ENCODE measurements around the gene BOC.

Gene BOC

DNA sequence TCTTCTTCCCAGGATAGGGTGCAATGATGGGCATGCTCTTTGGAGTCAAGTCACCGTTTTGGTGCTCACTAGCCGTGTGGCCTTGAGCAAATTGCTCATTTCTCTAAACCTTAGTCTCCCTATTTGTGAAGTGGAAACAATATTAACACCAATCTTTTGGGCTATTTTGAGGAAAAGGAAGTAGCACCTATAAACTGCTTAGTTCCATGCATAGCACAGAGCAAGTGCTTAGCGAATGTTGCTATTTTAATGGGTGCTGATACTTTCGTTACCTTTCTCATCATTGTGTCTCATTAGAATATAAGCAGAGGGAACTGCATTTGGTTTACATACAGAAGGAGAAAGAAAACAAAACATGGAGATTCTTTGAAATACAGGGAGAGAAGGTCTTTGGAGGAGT, 66.1 kb downstream of the BOC start:
- no peak for TF ChIP-seq CTCF (IDR thresholded peaks at IDR 0.05; ENCODE audit: extremely low read depth, insufficient read depth, missing control alignments)
- in situ Hi-C loops (cut with MboI; ENCODE audit: low pct_unique_long_range_greater_than_20kb, low sequenced_read_pairs, unreplicated experiment) = no loop called here

GRCh38 chr3:113277941-113278598, 66.7 kb downstream of the BOC start:
- TF ChIP-seq CTCF (IDR thresholded peaks at IDR 0.05; ENCODE audit: extremely low read depth, insufficient read depth, missing control alignments) = peak; percentile 46
- in situ Hi-C loops (cut with MboI; ENCODE audit: low pct_unique_long_range_greater_than_20kb, low sequenced_read_pairs, unreplicated experiment) = no loop called here
- peak; percentile 43 for DNase-seq (ENCODE audit: low spot score)

More for the DNA sequence above, 66.1 kb downstream of the BOC start:
- peak; percentile 58 for DNase-seq (ENCODE audit: low spot score)

GRCh38 chr3:113278599-113278955, 67.2 kb downstream of the BOC start:
- no peak for TF ChIP-seq CTCF (IDR thresholded peaks at IDR 0.05; ENCODE audit: extremely low read depth, insufficient read depth, missing control alignments)
- DNase-seq (ENCODE audit: low spot score) = no peak
- in situ Hi-C loops (cut with MboI; ENCODE audit: low pct_unique_long_range_greater_than_20kb, low sequenced_read_pairs, unreplicated experiment) = no loop called here

- no peak for DNase-seq (ENCODE audit: low spot score)
- in situ Hi-C loops (cut with MboI; ENCODE audit: low pct_unique_long_range_greater_than_20kb, low sequenced_read_pairs, unreplicated experiment) = loop anchor here (10.0 kb wide), 1 partner anchor 145 kb away; no protein-coding TSS in a partner anchor
- TF ChIP-seq CTCF (IDR thresholded peaks at IDR 0.05; ENCODE audit: extremely low read depth, insufficient read depth, missing control alignments) = no peak
Observed at GRCh38 chr3:113279686-113280085, 68.3 kb downstream of the BOC start.

DNA sequence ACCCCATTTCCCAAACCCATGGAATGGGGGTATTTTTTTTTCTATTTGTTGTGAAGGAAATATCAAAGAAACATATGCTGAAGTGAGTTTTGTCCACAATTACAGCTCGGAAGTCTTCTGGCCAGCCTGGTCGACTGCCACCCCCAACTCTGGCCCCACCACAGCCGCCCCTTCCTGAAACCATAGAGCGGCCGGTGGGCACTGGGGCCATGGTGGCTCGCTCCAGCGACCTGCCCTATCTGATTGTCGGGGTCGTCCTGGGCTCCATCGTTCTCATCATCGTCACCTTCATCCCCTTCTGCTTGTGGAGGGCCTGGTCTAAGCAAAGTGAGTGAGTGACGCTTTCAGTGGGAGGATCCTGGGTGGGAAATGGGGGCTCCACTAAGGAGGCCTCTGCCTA, 71.9 kb downstream of the BOC start:
- TF ChIP-seq CTCF (IDR thresholded peaks at IDR 0.05; ENCODE audit: extremely low read depth, insufficient read depth, missing control alignments) = no peak
- DNase-seq (ENCODE audit: low spot score) = no peak
- in situ Hi-C loops (cut with MboI; ENCODE audit: low pct_unique_long_range_greater_than_20kb, low sequenced_read_pairs, unreplicated experiment) = loop anchor here (10.0 kb wide), 1 partner anchor 149 kb away; no protein-coding TSS in a partner anchor

- DNase-seq (ENCODE audit: low spot score) = no peak
- in situ Hi-C loops (cut with MboI; ENCODE audit: low pct_unique_long_range_greater_than_20kb, low sequenced_read_pairs, unreplicated experiment) = loop anchor here (5.0 to 10.0 kb wide), 2 partner anchors 150 to 227 kb away; no protein-coding TSS in a partner anchor
- no peak for TF ChIP-seq CTCF (IDR thresholded peaks at IDR 0.05; ENCODE audit: extremely low read depth, insufficient read depth, missing control alignments)
Observed at GRCh38 chr3:113284453-113285050, 73.2 kb downstream of the BOC start.
